ENCODE measurements around the gene SLC8A1.

- TF ChIP-seq POLR2AphosphoS5 (IDR thresholded peaks at IDR 0.05; ENCODE audit: borderline replicate concordance, low read depth, low read length): no peak
- no peak for TF ChIP-seq EZH2 (IDR thresholded peaks at IDR 0.05)
These were observed 16.3 kb downstream of the SLC8A1 start for GRCh38 chr2:40435426-40436092.
